HepG2 (cell line): ENCODE data around the gene ZFP90. TPM values are rescaled to one million over a fixed set of nuclear protein-coding genes. Genes with fewer than 3 reads are reported as not detected.
A peak's percentile ranks its signal among the peaks of the same experiment; 100 is the strongest.

Experiments used
- GPBP1L1 ChIP-seq: sonication (generic); formaldehyde crosslinking; IDR thresholded peaks from 2 replicates; pipeline ENCODE4 v1.5.0; 2020; ENCODE audit warnings: mild to moderate bottlenecking, missing genetic modification reagents
- HMGXB4 ChIP-seq, 2 experiments: sonication (generic) in 1 of 2; formaldehyde crosslinking in 1 of 2; IDR thresholded peaks; 2 replicates each; pipeline versions ENCODE4 v1.4.0 to v1.6.1; 2018 to 2020; ENCODE audit warnings: missing genetic modification reagents in 2 of 2, borderline replicate concordance in 1 of 2, low read depth in 1 of 2, mild to moderate bottlenecking in 1 of 2, missing biosample characterization in 1 of 2
- NAIF1 ChIP-seq: sonication (generic); formaldehyde crosslinking; IDR thresholded peaks from 2 replicates; pipeline ENCODE4 v1.5.0; 2020; ENCODE audit warnings: mild to moderate bottlenecking, missing genetic modification reagents, borderline replicate concordance
- TRIM24 ChIP-seq: sonication (generic); formaldehyde crosslinking; IDR thresholded peaks from 2 replicates; pipeline ENCODE4 v1.8.0; 2022; ENCODE audit warnings: mild to moderate bottlenecking, missing genetic modification reagents
- ZBTB3 ChIP-seq: sonication (generic); formaldehyde crosslinking; IDR thresholded peaks from 2 replicates; pipeline ENCODE4 v1.4.0; 2020; ENCODE audit warnings: low read depth, mild to moderate bottlenecking, moderate library complexity, missing genetic modification reagents, borderline replicate concordance
- ZFYVE20 ChIP-seq: sonication (generic); formaldehyde crosslinking; IDR thresholded peaks from 2 replicates; pipeline ENCODE4 v1.8.0; 2023; ENCODE audit warnings: low read depth, mild to moderate bottlenecking, moderate library complexity, missing genetic modification reagents, borderline replicate concordance
- ZNF138 ChIP-seq: sonication (generic); formaldehyde crosslinking; IDR thresholded peaks from 2 replicates; pipeline ENCODE4 v1.5.0; 2020; ENCODE audit warnings: mild to moderate bottlenecking, low read depth, missing genetic modification reagents
- ZNF589 ChIP-seq: sonication (generic); formaldehyde crosslinking; conservative IDR thresholded peaks from 2 replicates; pipeline ENCODE4 v1.8.0; 2022; ENCODE audit warnings: mild to moderate bottlenecking, moderate library complexity, missing genetic modification reagents
- ZNF841 ChIP-seq: sonication (generic); formaldehyde crosslinking; IDR thresholded peaks from 2 replicates; pipeline ENCODE4 v1.8.1; 2023; ENCODE audit warnings: missing genetic modification reagents, borderline replicate concordance
- ZZZ3 ChIP-seq: sonication (generic); formaldehyde crosslinking; IDR thresholded peaks from 2 replicates; pipeline ENCODE4 v1.4.0; 2020; ENCODE audit warnings: missing genetic modification reagents, mild to moderate bottlenecking, borderline replicate concordance
- polyA plus RNA-seq, 8 experiments: library from polyadenylated mRNA; depleted of rRNA in 3 of 8; stranded (reverse) in 7 of 8; unstranded in 1 of 8; fragments of >200 nt; fragmentation: Illumina TruSeq in 4 of 8; extraction: Trizol in 4 of 8; gene quantifications; 2 replicates each; pipeline versions ENCODE4 v1.2.1 to v1.2.3, GENCODE V29; 2011 to 2016; ENCODE audit warnings: low read depth in 4 of 8, missing spikeins in 1 of 8, mixed read lengths in 1 of 8; ENCODE audit not compliant: insufficient read depth in 1 of 8
- total RNA-seq, 5 experiments: library from RNA; depleted of rRNA; stranded (reverse); fragments of >200 nt; fragmentation: Illumina TruSeq; extraction: Trizol; gene quantifications; 2 replicates each; pipeline ENCODE4 v1.2.3, GENCODE V29; 2016; ENCODE audit warnings: low read depth in 1 of 5
- TF ChIP-seq, protein P1 (sequence below), 2 experiments: fragments of 450-650 bp in 1 of 2; sonication (generic) in 1 of 2; formaldehyde crosslinking in 1 of 2; IDR thresholded peaks; 2 replicates each; pipeline versions ENCODE4 v1.6.1 to v1.8.0; 2016 to 2022; ENCODE audit warnings: antibody characterized with exemption in 1 of 2, mild to moderate bottlenecking in 1 of 2, missing genetic modification reagents in 1 of 2
- TF ChIP-seq, protein P2 (sequence below): sonication (generic); formaldehyde crosslinking; IDR thresholded peaks from 2 replicates; pipeline ENCODE4 v1.8.1; 2022; ENCODE audit warnings: low read depth, mild to moderate bottlenecking, missing genetic modification reagents

The ZFP90 gene
- total and polyA plus RNA-seq, 2 of the 13 experiments (the other 11 are each of a cell fraction or from before 2014, with no cell fraction given), result 17.6 to 18.9 TPM

GRCh38 chr16:68526143-68526781, 12.8 kb upstream of the ZFP90 start (continued):
- TF ChIP-seq, protein P1, sequence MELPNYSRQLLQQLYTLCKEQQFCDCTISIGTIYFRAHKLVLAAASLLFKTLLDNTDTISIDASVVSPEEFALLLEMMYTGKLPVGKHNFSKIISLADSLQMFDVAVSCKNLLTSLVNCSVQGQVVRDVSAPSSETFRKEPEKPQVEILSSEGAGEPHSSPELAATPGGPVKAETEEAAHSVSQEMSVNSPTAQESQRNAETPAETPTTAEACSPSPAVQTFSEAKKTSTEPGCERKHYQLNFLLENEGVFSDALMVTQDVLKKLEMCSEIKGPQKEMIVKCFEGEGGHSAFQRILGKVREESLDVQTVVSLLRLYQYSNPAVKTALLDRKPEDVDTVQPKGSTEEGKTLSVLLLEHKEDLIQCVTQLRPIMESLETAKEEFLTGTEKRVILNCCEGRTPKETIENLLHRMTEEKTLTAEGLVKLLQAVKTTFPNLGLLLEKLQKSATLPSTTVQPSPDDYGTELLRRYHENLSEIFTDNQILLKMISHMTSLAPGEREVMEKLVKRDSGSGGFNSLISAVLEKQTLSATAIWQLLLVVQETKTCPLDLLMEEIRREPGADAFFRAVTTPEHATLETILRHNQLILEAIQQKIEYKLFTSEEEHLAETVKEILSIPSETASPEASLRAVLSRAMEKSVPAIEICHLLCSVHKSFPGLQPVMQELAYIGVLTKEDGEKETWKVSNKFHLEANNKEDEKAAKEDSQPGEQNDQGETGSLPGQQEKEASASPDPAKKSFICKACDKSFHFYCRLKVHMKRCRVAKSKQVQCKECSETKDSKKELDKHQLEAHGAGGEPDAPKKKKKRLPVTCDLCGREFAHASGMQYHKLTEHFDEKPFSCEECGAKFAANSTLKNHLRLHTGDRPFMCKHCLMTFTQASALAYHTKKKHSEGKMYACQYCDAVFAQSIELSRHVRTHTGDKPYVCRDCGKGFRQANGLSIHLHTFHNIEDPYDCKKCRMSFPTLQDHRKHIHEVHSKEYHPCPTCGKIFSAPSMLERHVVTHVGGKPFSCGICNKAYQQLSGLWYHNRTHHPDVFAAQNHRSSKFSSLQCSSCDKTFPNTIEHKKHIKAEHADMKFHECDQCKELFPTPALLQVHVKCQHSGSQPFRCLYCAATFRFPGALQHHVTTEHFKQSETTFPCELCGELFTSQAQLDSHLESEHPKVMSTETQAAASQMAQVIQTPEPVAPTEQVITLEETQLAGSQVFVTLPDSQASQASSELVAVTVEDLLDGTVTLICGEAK (IDR thresholded peaks at IDR 0.05), result no peak
- TF ChIP-seq, protein P1 (CRISPR knock-in tag; IDR thresholded peaks at IDR 0.05), result no peak
- TF ChIP-seq ZNF841 (CRISPR knock-in tag), result no peak
- no peak for TF ChIP-seq NAIF1 (CRISPR knock-in tag)
- no peak for TF ChIP-seq HMGXB4 (CRISPR knock-in tag; IDR thresholded peaks at IDR 0.05; ENCODE audit: borderline replicate concordance in 1 of 2, low read depth in 1 of 2)
- TF ChIP-seq ZNF589 (CRISPR knock-in tag), result no peak
- TF ChIP-seq GPBP1L1 (CRISPR knock-in tag), result no peak
- TF ChIP-seq, protein P2, sequence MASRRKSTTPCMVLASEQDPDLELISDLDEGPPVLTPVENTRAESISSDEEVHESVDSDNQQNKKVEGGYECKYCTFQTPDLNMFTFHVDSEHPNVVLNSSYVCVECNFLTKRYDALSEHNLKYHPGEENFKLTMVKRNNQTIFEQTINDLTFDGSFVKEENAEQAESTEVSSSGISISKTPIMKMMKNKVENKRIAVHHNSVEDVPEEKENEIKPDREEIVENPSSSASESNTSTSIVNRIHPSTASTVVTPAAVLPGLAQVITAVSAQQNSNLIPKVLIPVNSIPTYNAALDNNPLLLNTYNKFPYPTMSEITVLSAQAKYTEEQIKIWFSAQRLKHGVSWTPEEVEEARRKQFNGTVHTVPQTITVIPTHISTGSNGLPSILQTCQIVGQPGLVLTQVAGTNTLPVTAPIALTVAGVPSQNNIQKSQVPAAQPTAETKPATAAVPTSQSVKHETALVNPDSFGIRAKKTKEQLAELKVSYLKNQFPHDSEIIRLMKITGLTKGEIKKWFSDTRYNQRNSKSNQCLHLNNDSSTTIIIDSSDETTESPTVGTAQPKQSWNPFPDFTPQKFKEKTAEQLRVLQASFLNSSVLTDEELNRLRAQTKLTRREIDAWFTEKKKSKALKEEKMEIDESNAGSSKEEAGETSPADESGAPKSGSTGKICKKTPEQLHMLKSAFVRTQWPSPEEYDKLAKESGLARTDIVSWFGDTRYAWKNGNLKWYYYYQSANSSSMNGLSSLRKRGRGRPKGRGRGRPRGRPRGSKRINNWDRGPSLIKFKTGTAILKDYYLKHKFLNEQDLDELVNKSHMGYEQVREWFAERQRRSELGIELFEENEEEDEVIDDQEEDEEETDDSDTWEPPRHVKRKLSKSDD (CRISPR knock-in tag), result 0 out of 2 replicates have a peak, but pooled peaks have one; percentile 28
- peak; percentile 80; the same call in 1 of the 2 replicates for TF ChIP-seq TRIM24 (CRISPR knock-in tag)
- TF ChIP-seq ZNF138, result no peak
- no peak for TF ChIP-seq ZBTB3 (CRISPR knock-in tag)
- no peak for TF ChIP-seq ZZZ3 (CRISPR knock-in tag)
- no peak for TF ChIP-seq ZFYVE20 (CRISPR knock-in tag)
